PC-3 (cell line): ENCODE results near the gene CDKL2.

ENCODE experiments used
- EZH2 ChIP-seq: fragments of 300-600 bp; sonication (generic); IDR thresholded peaks from one replicate; pipeline ENCODE4 v1.6.1; 2017; ENCODE audit warnings: antibody characterized with exemption, mild to moderate bottlenecking, low read length; ENCODE audit not compliant: unreplicated experiment
- EZH2phosphoT487 ChIP-seq: fragments of 300-600 bp; sonication (generic); IDR thresholded peaks from 2 replicates; pipeline ENCODE4 v1.6.1; 2018; ENCODE audit warnings: mild to moderate bottlenecking, antibody characterized with exemption, low read length, borderline replicate concordance
- TF ChIP-seq, protein P1 (sequence below): fragments of 300-600 bp; sonication (generic); conservative IDR thresholded peaks from 2 replicates; pipeline ENCODE4 v1.5.1; 2017; ENCODE audit warnings: antibody characterized with exemption, low read depth, mild to moderate bottlenecking, low read length

DNA sequence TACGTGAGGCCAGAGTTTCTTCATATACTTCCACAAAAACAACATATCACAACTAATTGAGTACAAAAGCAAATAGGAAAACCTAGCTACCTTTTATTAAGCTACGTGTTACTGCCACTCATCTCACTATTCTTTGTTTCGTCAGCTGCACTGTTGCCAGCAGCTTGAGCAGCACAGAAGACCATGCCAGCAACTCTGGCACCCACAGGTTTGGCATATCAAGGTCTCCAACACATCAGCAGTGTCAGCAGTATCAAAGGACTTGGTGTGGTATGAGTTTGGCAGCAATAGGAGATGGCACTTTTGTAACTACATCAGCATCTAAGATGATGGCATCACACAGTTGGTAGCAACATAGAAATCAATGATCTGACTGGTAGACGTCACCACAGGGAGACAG lies 30.7 kb downstream of the CDKL2 start:
- TF ChIP-seq, protein P1, sequence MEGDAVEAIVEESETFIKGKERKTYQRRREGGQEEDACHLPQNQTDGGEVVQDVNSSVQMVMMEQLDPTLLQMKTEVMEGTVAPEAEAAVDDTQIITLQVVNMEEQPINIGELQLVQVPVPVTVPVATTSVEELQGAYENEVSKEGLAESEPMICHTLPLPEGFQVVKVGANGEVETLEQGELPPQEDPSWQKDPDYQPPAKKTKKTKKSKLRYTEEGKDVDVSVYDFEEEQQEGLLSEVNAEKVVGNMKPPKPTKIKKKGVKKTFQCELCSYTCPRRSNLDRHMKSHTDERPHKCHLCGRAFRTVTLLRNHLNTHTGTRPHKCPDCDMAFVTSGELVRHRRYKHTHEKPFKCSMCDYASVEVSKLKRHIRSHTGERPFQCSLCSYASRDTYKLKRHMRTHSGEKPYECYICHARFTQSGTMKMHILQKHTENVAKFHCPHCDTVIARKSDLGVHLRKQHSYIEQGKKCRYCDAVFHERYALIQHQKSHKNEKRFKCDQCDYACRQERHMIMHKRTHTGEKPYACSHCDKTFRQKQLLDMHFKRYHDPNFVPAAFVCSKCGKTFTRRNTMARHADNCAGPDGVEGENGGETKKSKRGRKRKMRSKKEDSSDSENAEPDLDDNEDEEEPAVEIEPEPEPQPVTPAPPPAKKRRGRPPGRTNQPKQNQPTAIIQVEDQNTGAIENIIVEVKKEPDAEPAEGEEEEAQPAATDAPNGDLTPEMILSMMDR: no peak
- no peak for TF ChIP-seq EZH2
- no peak for TF ChIP-seq EZH2phosphoT487
